GM21619 (cell line): Measurements from ENCODE around the gene HMGA1.
"Not testable (repeated sequence)": the region's sequence is repeated elsewhere in the genome, so short reads cannot be mapped to it uniquely, and the experiment has no call there.

Experiments
- ATAC-seq: cut with Tn5 transposase; IDR thresholded peaks from one replicate; pipeline ENCODE4 v1.9.1; 2021; ENCODE audit not compliant: unreplicated experiment

HMGA1 gene

GRCh38 chr6:34259529-34260069 is 22.9 kb downstream of the HMGA1 start:
- no peak for ATAC-seq

- no peak for ATAC-seq
Measured at GRCh38 chr6:34260576-34261267, 24.0 kb downstream of the HMGA1 start.

- ATAC-seq: not testable (repeated sequence)
Measured at GRCh38 chr6:34263484-34263883, 26.8 kb downstream of the HMGA1 start.

- no peak for ATAC-seq
Measured at GRCh38 chr6:34267746-34268145, 31.1 kb downstream of the HMGA1 start.

- ATAC-seq: not testable (repeated sequence)
Measured at GRCh38 chr6:34269132-34269531, 32.5 kb downstream of the HMGA1 start.

GRCh38 chr6:34269658-34270341 is 33.1 kb downstream of the HMGA1 start:
- not testable (repeated sequence) for ATAC-seq

- no peak for ATAC-seq
Measured at GRCh38 chr6:34272013-34272926, 35.6 kb downstream of the HMGA1 start.

- no peak for ATAC-seq
Measured at GRCh38 chr6:34273242-34273805, 36.7 kb downstream of the HMGA1 start.

- ATAC-seq: no peak
Measured at GRCh38 chr6:34274129-34274528, 37.5 kb downstream of the HMGA1 start.

GRCh38 chr6:34275128-34275804 is 38.6 kb downstream of the HMGA1 start:
- no peak for ATAC-seq

- no peak for ATAC-seq
Measured at GRCh38 chr6:34276191-34276590, 39.5 kb downstream of the HMGA1 start.

GRCh38 chr6:34276881-34277762 is 40.4 kb downstream of the HMGA1 start:
- ATAC-seq: no peak

- ATAC-seq: no peak
Measured at GRCh38 chr6:34277763-34278112, 41.1 kb downstream of the HMGA1 start.

- no peak for ATAC-seq
Measured at GRCh38 chr6:34278833-34279232, 42.2 kb downstream of the HMGA1 start.

GRCh38 chr6:34280216-34280615 is 43.5 kb downstream of the HMGA1 start:
- ATAC-seq: no peak

- no peak for ATAC-seq
Measured at GRCh38 chr6:34281702-34282334, 45.1 kb downstream of the HMGA1 start.

- ATAC-seq: no peak
Measured at GRCh38 chr6:34284563-34285447, 48.1 kb downstream of the HMGA1 start.
